LNCAP (cell line): ENCODE results near the gene C5orf24.

ENCODE experiments used
- TF ChIP-seq, protein P1 (sequence below): fragments of 450-650 bp; IDR thresholded peaks from 2 replicates; pipeline ENCODE4 v1.5.1; 2017; ENCODE audit warnings: mild to moderate bottlenecking

C5orf24 gene

GRCh38 chr5:134819407-134819963, 26.3 kb upstream of the C5orf24 start:
- TF ChIP-seq, protein P1, sequence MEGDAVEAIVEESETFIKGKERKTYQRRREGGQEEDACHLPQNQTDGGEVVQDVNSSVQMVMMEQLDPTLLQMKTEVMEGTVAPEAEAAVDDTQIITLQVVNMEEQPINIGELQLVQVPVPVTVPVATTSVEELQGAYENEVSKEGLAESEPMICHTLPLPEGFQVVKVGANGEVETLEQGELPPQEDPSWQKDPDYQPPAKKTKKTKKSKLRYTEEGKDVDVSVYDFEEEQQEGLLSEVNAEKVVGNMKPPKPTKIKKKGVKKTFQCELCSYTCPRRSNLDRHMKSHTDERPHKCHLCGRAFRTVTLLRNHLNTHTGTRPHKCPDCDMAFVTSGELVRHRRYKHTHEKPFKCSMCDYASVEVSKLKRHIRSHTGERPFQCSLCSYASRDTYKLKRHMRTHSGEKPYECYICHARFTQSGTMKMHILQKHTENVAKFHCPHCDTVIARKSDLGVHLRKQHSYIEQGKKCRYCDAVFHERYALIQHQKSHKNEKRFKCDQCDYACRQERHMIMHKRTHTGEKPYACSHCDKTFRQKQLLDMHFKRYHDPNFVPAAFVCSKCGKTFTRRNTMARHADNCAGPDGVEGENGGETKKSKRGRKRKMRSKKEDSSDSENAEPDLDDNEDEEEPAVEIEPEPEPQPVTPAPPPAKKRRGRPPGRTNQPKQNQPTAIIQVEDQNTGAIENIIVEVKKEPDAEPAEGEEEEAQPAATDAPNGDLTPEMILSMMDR, result no peak

DNA sequence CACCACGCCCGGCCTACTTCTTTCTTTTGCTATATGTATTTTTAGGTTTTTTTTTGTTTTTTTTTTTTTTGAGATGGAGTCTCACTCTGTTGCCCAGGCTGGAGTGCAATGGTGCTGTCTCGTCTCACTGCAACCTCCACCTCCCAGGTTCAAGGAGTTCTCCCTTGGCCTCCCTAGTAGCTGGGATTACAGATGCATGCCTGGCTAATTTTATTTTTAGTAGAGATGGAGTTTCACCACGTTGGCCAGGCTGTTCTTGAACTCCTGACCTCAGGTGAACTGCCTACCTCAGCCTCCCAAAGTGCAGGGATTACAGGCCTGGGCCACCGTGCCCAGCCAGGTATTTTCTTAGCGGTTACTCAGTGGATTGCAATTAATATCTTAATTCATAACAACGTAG, 23.9 kb upstream of the C5orf24 start:
- TF ChIP-seq, protein P1, result no peak

GRCh38 chr5:134824681-134825080, 21.1 kb upstream of the C5orf24 start:
- TF ChIP-seq, protein P1, result no peak

GRCh38 chr5:134825212-134825611, 20.6 kb upstream of the C5orf24 start:
- TF ChIP-seq, protein P1, result no peak

- TF ChIP-seq, protein P1, result no peak
Observed at GRCh38 chr5:134833340-134834032, 12.3 kb upstream of the C5orf24 start.

GRCh38 chr5:134835623-134836022, 10.1 kb upstream of the C5orf24 start:
- TF ChIP-seq, protein P1, result no peak

- TF ChIP-seq, protein P1, result no peak
Observed at GRCh38 chr5:134837530-134838181, 8.1 kb upstream of the C5orf24 start.
